NCI-H510A treated with DMSO at 0.1 percent for 48 hours (cell line): ENCODE measurements around the gene ZBTB5.
"Not testable (repeated sequence)": the region's sequence is repeated elsewhere in the genome, so short reads cannot be mapped to it uniquely, and the experiment has no call there.

Experiments
- DNase-seq: peaks from one replicate; lab custom pipeline; 2025; lab: John Stamatoyannopoulos, UW

Gene ZBTB5

DNA sequence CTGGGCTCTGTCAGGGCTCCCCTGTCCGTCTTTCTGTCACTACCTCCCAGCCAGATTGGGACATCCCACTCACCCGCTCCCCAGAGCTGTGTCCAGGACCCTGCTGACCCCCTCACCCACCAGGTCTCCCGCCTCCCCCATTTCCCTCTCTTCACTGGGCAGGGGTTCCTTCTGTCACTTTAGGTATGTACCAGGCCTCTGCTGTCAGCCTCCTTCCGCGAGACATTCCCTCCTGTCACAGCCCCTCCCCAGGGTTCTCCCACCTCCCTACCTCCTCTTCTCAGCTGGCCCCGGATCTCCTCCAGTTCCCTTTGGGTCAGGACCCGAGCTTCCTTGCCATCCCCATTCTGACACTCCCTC, 21.0 kb upstream of the ZBTB5 start:
- no peak for DNase-seq

DNA sequence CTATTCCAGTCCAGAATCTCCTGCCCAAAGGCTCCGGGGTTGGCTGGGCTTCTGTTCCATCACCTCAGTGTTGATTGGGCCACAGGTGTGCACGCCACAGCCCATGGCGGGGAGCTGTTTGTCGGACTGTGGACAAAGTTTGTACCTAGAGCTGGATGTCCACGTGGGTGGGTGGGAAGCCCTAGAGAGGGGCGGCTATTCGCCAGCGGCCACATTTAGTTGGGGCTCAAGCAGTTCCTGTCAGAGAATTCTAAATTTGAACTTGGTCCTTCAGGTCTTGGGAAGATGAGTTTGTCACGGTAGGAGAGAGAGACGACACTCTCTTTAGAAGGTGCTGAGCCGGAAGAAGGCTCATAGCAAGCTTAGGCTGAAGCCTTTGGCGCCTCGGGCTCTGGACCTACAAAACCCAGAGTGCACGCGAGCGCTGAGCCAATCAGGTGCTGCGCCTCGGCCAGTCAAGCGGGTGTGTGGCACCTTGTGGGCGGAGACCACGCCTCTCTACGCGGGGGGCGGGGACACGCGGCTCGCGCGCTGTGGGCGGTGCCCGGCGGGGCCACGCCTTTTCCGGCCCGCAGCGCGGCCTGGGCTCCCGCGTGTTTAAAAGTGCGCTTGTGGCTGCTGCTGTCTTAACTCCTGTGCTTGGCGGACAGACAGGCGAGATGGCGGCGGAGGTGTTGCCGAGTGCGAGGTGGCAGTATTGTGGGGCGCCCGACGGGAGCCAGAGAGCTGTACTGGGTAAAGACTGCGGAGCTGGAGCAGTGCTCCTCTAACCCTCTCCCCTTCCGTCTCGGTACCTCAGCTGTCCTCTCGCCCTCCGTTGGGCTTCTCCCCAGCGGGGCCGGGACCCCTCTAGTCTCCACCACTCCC, 20.4 kb upstream of the ZBTB5 start, which contains the start of gene POLR1E:
Gene POLR1E (plus strand): TSS at position 560 of the 867 bp plus-strand sequence. CDS start 100 bp downstream, at position 660.
- DNase-seq = peak; percentile 80

DNA sequence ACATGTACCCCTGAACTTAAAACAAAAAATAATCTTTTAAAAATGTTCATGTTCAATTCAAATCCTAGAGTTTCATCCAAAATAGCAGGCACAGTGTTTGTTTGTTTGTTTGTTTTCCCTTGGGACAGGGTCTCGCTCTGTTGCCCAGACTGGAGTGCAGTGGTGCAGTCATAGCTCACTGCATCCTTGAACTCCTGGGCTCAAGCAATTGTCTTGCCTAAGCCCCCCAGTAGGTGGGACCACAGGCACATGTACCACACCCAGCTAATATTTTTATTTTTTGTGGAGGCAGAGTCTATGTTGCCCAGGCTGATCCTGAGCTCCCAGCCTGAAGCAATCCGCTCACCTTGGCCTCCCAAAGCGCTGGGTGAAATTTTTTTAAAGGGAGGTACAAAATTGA, 15.5 kb upstream of the ZBTB5 start:
- no peak for DNase-seq

DNA sequence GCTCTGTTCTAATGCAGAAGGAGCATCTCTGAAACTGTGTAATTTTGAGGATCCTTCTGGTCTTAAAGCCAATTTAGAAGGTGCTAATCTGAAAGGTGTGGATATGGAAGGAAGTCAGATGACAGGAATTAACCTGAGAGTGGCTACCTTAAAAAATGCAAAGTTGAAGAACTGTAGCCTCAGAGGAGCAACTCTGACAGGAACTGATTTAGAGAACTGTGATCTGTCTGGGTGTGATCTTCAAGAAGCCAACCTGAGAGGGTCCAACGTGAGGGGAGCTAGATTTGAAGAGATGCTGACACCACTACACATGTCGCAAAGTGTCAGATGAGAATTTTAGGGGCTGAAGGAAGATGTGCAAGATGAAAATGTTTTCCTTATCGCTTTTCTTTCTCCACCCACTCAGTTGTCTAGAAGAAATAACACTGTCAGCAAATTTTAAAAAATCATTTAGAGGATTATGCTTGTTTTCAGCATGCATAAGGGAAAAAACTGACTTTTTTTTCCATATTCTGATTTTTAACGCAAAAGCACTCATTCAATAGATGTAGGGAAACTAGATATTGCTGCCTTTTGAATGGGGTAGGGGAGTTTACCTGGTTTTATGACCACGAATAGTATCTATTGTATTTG, 12.9 kb upstream of the ZBTB5 start:
- not testable (repeated sequence) for DNase-seq

DNA sequence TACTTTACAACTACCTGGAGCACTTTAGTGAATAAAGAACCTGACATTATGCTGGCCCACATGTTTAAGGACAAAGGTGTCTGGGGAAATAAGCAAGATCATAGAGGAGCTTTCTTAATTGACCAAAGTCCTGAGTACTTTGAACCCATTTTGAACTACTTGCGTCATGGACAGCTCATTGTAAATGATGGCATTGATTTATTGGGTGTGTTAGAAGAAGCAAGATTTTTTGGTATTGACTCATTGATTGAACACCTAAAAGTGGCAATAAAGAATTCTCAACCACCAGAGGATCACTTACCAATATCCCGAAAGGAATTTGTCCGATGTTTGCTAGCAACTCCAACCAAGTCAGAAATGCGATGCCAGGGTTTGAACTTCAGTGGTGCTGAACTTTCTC, 12.2 kb upstream of the ZBTB5 start:
- not testable (repeated sequence) for DNase-seq

DNA sequence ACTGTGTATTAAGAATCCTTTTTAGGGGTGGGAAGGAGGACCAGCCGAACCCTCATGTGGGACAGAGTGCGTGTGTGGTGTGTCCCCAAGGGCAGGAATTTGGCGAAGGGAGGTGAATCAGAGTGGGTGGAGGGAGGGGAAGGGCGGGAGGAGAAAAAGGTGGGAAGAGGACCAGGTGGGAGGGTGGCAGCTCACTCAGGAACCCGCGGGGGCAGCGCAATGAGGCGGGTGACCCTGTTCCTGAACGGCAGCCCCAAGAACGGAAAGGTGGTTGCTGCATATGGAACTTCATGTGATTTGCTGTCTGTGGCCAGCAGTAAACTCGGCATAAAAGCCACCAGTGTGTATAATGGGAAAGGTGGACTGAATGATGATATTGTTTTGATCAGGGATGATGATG, 11.7 kb upstream of the ZBTB5 start:
- DNase-seq = no peak

DNA sequence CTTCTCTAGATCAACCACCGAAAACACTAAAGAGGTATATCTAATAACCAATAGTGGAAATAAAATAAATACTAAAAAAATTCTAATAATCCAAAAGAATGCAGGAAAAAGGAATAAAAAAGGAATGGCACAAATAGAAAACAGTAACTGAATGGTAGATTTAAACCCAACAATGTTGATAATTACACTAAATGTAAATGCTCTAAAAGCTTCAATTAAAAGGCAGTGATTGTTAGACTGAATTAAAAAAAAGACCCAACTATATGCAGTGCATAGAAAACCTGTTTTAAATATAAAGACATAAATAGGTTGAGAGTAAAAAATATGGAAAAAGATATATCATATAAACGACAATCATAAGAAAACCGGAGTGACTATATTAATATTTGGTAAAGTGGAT, 9.2 kb upstream of the ZBTB5 start:
- DNase-seq = no peak

DNA sequence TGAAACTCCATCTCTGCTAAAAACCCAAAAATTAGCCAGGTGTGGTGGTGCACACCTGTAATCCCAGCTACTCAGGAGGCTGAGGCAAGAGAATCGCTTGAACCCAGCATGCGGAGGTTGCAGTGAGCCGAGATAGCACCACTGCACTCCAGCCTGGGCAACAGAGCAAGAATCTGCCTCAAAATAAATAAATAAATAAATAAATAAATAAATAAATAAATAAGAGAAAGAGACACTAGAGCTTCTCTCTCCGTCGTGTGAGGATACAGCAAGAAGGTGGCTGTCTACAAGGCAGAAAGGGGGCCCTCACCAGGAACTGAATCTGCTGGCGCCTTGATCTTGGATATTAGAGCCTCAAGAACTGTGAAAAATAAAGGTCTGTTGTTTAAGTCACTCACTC, 8.7 kb upstream of the ZBTB5 start:
- DNase-seq = not testable (repeated sequence)

DNA sequence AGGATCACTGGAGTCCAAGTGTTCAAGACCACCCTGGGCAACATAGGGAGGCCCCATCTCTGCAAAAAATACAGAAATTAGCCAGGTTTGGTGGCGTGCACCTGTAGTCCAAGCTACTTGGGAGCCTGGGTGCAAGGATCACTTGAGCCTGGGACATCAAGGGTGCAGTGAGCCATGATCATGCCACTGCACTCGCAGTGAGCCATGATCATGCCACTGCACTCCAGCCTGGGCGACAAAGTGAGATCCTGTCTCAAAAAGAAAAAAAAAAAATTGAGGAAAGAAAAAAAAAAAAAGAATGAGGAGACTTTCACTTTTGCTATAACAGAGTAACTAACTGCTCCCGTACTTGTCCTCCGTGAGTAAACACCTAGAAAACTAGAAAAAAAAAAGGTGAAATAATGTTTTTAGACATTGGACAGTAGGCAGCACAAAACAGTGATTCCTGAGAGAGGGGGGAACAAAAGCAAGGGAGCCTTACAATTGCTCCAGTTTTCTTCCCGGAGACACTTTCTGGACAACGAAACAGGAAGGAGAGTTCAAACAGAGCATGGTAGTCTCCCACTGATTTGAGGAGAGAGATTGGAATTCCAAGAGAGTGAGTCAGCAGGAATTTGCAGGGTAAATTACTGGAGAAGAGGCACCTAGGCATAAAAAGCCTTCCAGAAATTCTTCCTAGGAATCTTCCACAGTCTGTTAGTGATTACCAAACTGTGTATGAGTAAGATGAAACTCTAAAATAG, 6.9 kb upstream of the ZBTB5 start:
- DNase-seq = no peak

DNA sequence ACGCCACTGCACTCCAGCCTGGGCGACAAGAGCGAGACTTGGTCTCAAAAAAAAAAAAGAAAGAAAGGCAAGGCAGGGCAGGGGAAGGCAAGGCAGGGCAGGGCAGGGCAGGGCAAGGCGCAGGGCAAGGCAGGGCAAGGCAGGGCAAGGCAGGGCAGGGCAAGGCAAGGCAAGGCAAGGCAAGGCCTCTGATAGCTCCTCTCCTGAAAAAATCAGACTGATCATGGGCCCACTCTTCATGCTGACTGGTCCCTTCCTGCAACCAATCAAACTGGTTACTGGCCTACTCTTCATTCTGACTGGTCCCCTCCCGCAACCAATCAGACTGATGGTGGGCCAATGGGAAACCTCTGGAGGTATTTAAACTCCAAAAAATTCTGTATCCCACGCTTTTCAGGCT, 3.4 kb upstream of the ZBTB5 start:
- DNase-seq = no peak

DNA sequence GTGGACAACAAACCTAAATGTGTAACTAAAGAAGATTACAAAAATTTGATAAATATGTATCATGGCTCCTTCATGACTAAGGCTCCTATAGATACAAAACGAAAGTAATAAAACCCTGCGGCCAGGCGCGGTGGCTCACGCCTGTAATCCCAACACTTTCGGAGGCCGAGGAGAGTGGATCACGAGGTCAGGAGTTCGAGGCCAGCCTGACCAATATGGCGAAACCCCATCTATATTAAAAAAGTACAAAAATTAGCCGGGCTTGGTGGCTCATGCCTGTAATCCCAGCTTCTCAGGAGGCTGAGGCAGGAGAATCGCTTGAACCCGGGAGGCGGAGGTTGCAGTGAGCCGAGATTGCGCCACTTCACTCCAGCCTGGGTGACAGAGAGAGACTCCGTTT, 2.3 kb upstream of the ZBTB5 start:
- DNase-seq = not testable (repeated sequence)

DNA sequence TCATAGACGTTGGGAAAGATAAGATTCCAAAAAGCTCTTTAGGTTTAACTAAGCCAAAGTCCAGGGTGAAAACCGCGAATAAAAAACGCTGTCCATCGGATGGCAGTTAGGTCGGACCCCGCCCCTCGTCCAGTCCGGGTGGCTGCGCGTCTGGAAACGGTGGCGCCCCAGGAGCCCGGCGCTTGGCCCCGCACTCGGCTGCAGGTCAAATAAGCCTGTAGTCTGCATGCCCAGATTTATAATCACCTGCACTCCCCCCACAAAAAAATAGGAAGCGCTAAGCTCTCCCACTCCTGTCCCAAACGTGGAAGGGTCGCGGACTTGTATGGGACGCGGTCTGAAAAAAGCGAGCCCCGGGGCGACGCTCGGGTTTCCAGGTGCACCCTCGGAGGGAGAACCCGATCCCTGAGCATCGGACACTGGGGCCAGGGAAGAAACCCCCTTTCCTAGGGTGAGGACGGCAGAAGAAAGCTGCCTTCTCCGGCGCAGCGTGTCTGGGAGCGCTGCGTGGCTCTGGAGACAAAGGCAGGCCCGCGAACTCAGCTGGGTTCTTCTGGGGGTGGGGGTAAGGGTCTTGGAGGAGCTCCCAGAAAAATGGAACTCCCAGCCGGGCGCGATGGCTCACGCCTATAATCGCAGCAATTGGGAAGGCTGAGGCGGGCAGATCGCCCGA, 923 bp upstream of the ZBTB5 start:
- DNase-seq = no peak

DNA sequence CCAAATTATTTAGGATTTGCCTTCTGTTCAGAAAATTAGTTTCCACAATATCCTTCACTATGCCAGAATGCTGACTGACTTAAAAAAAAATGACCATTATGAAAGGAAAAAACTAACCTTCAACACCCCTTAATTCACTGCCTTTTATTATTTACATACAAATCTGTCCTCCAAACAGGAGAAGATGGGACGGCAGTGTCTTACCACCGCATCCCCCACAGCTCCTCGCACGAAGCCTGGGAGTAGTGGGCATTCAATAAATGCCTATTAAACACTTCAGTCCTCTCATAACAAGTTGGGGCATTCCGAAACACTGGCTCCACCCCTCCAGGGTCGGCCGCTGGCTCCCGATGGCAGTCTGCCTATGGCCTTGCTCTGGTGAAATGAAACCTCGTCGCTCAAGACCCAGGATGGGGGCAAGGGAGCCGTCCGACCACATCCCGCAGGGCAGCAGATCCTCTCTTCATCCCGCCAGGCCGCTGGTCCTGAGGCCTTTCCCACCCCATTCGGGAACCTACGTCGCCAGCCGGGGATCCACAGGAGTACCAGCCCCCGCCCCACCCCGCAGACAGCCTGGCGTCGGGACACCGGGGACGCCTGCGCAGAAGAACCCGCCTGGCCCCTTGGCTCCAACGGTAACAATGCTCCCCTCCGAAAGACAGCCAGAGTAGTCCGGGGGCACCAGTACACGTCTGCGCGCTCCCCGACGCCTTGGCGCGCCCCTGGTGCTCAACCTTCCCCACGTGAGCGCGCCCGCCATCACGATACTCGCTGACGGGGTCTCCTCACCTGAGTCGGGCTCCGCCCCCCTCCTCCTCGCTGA, 613 bp downstream of the ZBTB5 start:
- peak; percentile 67 for DNase-seq

DNA sequence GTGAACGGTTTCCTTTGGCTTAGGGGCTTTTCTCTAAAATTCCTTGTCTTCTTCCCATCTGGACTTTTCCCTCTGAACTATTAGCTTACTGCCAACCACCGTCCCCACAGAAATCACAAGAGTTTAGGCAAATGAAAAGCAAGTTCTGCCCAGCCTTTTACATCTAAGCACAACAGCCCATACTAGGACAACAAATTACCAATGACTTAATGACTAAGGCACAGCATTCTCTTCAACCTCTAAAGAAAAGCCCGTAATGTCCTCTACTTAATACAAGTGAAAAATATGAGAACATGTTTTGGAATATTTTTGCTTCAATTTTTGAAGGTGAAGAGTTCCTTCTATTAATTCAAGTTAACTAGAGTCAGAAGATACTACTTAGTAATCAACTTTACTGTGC, 1.2 kb downstream of the ZBTB5 start:
- DNase-seq = no peak

DNA sequence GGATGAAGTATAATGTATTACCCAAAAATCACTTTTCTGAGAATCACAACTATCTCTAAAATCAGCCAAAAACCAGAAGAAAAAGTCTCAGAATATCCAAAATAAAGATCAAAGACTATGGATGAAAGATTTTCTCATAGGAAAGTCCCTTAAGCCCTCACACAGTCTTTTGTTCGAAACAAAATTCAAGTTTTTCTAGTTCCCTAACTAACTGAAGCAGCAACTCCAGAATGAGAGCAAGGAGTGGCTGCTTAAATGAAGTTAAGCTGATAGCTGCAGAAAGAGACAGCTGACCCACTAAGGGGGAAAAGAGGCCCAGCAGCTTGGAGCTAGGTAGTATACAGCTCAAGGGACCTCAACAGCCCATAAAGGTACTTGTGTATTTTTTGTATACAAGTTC, 8.4 kb downstream of the ZBTB5 start:
- no peak for DNase-seq

DNA sequence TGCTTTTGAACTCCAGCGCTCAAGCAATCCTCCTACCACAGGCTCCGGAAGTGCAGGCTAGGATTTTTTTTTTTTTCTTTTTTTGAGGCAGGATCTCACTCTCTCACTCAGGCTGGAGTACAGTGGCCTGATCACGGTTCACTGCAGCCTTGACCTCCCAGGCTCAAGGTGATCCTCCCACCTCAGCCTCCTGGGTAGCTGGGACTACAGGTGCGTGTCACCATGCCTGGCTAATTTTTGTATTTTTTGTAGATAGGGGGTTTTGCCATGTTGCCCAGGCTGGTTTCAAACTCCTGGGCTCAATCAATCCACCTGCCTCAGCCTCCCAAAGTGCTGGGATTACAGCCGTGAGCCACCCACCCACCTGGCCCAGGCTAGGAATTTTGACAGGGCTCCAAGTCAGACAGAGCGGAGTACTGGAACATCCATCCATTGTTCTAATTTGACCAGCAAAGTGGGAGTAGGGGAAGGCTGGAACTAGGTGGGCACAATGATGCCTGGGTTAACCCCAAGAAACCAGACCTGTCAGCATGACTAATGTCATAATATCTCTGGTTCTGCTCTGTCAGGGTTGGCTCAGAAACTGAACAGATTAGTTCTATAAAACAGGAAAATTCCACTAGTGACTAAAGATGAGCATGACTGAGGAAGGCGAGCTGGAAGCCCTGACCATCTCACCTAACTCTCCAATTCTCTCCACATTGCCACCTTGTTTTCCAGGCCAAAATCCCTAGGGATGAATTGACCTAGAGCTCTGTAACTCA, 9.2 kb downstream of the ZBTB5 start:
- no peak for DNase-seq

DNA sequence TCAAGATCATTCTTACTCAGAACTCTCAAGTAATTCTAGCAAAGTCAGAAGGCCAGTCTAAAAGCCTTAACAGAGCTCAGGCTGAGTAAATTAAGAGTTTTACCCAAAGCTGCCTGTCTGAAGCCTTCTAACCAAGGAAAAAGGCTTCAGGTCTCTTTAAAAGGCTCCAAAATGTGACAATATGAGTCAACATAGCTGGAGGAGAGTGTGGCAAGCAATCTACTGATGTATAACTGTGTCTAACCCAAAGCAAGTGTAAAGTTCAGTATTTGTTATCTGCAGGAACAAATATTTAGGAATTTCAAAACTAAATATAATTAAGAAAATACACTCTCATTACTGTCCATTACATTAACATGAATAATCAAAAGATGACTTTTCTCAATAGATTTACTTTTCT, 11.0 kb downstream of the ZBTB5 start:
- DNase-seq = no peak

DNA sequence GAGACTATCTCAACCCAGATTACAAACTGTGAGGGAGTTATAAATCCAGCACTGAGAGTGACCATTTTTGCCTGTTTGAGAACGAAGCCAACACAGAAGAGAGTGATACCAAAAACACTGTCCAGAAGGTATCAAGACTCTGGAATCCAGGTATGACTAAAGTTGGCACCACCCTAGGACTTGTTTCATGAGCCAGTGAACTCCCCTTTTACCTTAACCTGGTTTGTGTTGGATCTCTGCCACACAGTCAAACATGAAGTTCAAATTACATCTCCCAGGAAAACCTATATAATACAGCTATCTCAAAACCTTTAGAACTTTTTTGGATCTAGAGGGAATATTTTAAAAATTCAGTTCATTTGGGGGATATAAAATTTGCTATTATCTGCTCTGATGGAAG, 11.4 kb downstream of the ZBTB5 start:
- no peak for DNase-seq

DNA sequence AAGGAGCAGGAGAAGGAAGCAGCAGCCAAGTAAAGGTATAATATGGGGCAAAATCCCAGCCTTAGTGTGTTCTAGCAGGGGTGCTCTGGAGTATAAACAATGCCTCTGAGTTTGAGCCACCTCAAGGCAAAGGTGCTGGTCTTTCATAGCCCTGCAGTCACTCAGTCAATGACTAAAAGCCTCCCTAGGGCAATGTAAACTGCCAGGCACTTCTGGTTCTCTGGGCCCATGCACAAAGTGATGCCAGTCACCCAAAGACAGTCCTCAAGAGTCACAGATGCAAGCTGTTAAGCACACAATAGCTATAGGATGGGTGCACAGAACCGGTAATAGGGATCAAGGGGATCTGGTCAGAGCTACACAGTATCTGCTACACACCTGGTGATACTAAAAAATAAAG, 12.6 kb downstream of the ZBTB5 start:
- DNase-seq = no peak

DNA sequence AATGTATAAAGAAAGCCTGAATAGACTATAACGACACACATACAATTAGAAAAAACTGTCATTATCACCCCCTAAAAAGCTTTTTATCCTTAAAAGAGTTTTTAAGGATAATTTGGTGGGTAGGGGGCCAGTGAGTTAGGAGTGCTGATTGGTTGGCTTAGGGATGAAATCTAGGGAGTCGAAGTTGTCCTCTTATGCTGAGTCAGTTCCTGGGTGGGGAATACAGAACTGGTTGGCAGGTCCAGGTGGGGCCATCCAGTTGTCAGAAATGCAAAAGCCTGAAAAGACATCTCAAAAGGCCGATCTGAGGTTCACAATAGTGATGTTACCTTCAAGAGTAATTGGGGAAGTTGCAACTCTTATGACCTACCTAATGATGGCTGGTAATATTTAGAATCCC, 13.6 kb downstream of the ZBTB5 start:
- DNase-seq = no peak
